GM19023 (cell line): ENCODE measurements around the gene ANKRD49.

Source experiments
- ATAC-seq: cut with Tn5 transposase; IDR thresholded peaks from one replicate; pipeline ENCODE4 v1.9.1; 2021; ENCODE audit warnings: mild to moderate bottlenecking, moderate library complexity; ENCODE audit not compliant: unreplicated experiment

ANKRD49 gene

GRCh38 chr11:94539420-94539819, 45.6 kb downstream of the ANKRD49 start:
- ATAC-seq = no peak

GRCh38 chr11:94543695-94544645, 50.2 kb downstream of the ANKRD49 start, which contains the start of gene FUT4:
FUT4 (plus strand) TSS chr11:94543921; CDS start chr11:94544134, 213 bp downstream.
- peak; percentile 81 for ATAC-seq

- peak; percentile 5 for ATAC-seq
These were observed 51.0 kb downstream of the ANKRD49 start for GRCh38 chr11:94544646-94545263.

- ATAC-seq = no peak
These were observed 51.7 kb downstream of the ANKRD49 start for GRCh38 chr11:94545264-94546161.

- ATAC-seq = no peak
These were observed 52.3 kb downstream of the ANKRD49 start for GRCh38 chr11:94546162-94546470.

GRCh38 chr11:94546886-94547285, 53.1 kb downstream of the ANKRD49 start:
- no peak for ATAC-seq

GRCh38 chr11:94549146-94549545, 55.4 kb downstream of the ANKRD49 start:
- ATAC-seq = no peak
